Osteocyte (in vitro differentiated cells): Measurements from ENCODE around the gene CSF1. TPM values are rescaled to one million over a fixed set of nuclear protein-coding genes. Genes with fewer than 3 reads are reported as not detected.

Experiments
- DNase-seq: peaks from one replicate; pipeline ENCODE4 v3.0.0; 2021; ENCODE audit warnings: mixed read lengths; ENCODE audit not compliant: unreplicated experiment; ENCODE audit errors: extremely low spot score
- H3K27ac Mint-ChIP-seq: one replicate; pipeline ENCODE4 v1.8.0; 2021; ENCODE audit warnings: mild to moderate bottlenecking, mixed read lengths; ENCODE audit not compliant: unreplicated experiment
- H3K27me3 Mint-ChIP-seq: one replicate; pipeline ENCODE4 v1.8.0; 2021; ENCODE audit warnings: mixed read lengths; ENCODE audit not compliant: unreplicated experiment
- H3K36me3 Mint-ChIP-seq: one replicate; pipeline ENCODE4 v1.8.0; 2021; ENCODE audit warnings: mixed read lengths; ENCODE audit not compliant: unreplicated experiment
- H3K4me1 Mint-ChIP-seq: one replicate; pipeline ENCODE4 v1.8.0; 2021; ENCODE audit warnings: mixed read lengths; ENCODE audit not compliant: unreplicated experiment
- H3K4me3 Mint-ChIP-seq: one replicate; pipeline ENCODE4 v1.8.0; 2021; ENCODE audit warnings: mild to moderate bottlenecking, moderate library complexity, mixed read lengths; ENCODE audit not compliant: unreplicated experiment
- H3K9me3 Mint-ChIP-seq: one replicate; pipeline ENCODE4 v1.8.0; 2021; ENCODE audit warnings: mixed read lengths; ENCODE audit not compliant: unreplicated experiment
- total RNA-seq: library from RNA; stranded (reverse); gene quantifications from 2 replicates; pipeline ENCODE4 v1.2.1, GENCODE V29; 2021
- TF ChIP-seq, protein P1 (sequence below): fragments of 200-600 bp; sonication (generic); IDR thresholded peaks from 2 replicates; pipeline ENCODE4 v1.5.0; 2021; ENCODE audit warnings: antibody characterized with exemption, mild to moderate bottlenecking, moderate library complexity

Gene CSF1
- total RNA-seq, 1 donor from 2014 or later: 27.9 TPM

DNA sequence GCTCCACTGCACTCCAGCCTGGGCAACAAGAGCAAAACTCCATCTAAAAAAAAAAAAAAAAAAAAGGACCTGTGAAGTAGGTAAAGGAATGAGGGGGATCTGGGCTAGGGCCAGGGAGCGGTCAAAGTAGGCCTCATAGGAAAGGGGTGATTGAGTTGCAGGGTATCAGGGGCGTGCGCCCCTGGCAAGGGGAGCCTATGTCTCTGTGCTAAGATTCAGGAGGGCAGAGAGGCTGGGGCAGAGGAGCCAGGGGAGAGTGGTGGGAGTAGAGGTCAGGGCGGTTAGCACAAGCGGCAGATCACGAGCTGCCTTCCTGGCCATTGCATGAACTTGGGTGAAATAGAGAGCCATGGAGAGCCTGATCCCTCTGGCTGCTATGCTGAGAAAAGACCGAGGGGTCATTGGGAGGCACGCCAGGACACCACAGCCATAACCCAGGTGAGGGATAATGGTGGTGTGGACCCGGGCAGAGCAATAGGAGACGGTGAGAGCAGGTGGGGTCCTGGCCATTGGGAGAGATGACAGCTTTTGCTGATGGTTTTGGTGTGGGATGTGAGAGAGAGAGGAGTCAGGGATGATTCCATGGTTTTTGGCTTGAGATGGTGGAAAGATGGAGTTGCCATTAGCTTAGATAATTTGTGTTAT, 30.6 kb upstream of the CSF1 start:
- H3K4me1 Mint-ChIP-seq: peaks cover 57% of the 10 kb centered on the region
- peak overlapping the region; percentile 8 for H3K27ac Mint-ChIP-seq
- no peaks in the 10 kb centered on the region for H3K27me3 Mint-ChIP-seq
- H3K9me3 Mint-ChIP-seq: no peaks in the 10 kb centered on the region
- H3K36me3 Mint-ChIP-seq: no peaks in the 10 kb centered on the region
- TF ChIP-seq, protein P1, sequence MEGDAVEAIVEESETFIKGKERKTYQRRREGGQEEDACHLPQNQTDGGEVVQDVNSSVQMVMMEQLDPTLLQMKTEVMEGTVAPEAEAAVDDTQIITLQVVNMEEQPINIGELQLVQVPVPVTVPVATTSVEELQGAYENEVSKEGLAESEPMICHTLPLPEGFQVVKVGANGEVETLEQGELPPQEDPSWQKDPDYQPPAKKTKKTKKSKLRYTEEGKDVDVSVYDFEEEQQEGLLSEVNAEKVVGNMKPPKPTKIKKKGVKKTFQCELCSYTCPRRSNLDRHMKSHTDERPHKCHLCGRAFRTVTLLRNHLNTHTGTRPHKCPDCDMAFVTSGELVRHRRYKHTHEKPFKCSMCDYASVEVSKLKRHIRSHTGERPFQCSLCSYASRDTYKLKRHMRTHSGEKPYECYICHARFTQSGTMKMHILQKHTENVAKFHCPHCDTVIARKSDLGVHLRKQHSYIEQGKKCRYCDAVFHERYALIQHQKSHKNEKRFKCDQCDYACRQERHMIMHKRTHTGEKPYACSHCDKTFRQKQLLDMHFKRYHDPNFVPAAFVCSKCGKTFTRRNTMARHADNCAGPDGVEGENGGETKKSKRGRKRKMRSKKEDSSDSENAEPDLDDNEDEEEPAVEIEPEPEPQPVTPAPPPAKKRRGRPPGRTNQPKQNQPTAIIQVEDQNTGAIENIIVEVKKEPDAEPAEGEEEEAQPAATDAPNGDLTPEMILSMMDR: no peak
- no peak overlapping the region for H3K4me3 Mint-ChIP-seq
- no peak for DNase-seq

- peak overlapping the region; percentile 18 for H3K27ac Mint-ChIP-seq
- H3K4me1 Mint-ChIP-seq: peaks cover 44% of the 10 kb centered on the region
- no peak overlapping the region for H3K4me3 Mint-ChIP-seq
- no peak for DNase-seq
- H3K27me3 Mint-ChIP-seq: no peaks in the 10 kb centered on the region
- no peaks in the 10 kb centered on the region for H3K9me3 Mint-ChIP-seq
- no peaks in the 10 kb centered on the region for H3K36me3 Mint-ChIP-seq
- TF ChIP-seq, protein P1: no peak
These were observed 29.4 kb upstream of the CSF1 start for GRCh38 chr1:109880971-109881894.

DNA sequence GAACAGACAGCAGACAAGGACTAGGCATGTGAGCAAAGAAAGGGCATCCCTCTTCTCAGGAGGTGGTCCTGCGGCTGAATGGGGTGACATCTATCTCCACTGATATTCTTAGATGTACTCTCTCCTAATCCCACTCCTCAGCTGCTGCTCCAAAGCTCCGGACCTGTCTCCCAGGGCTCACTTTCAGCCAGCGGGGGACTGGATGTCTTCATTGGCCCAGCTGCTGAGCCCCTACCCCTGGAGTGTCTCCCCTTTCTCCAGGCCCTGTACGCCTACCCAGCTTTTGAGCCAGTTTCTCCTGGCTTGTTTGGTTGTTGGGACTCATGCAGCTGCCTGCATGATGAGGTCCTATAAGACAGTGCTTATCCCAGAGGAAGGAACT, 28.8 kb upstream of the CSF1 start:
- Mint-ChIP-seq H3K4me1 (peaks cover 38% of the 10 kb centered on the region), H3K27ac (no peak overlapping the region), H3K36me3 (no peaks in the 10 kb centered on the region), H3K4me3 (no peak overlapping the region), H3K9me3 (no peaks in the 10 kb centered on the region), H3K27me3 (no peaks in the 10 kb centered on the region)
- no peak for DNase-seq
- TF ChIP-seq, protein P1: no peak

GRCh38 chr1:109882288-109883245, 28.1 kb upstream of the CSF1 start:
- H3K36me3 Mint-ChIP-seq: no peaks in the 10 kb centered on the region
- no peak for DNase-seq
- no peak overlapping the region for H3K27ac Mint-ChIP-seq
- no peaks in the 10 kb centered on the region for H3K9me3 Mint-ChIP-seq
- no peak overlapping the region for H3K4me3 Mint-ChIP-seq
- H3K4me1 Mint-ChIP-seq: peaks cover 31% of the 10 kb centered on the region
- TF ChIP-seq, protein P1: no peak
- no peaks in the 10 kb centered on the region for H3K27me3 Mint-ChIP-seq
